H9 (cell line): ENCODE measurements around the gene ENPP7. TPM values are rescaled to one million over a fixed set of nuclear protein-coding genes. Genes with fewer than 3 reads are reported as not detected.

ENCODE experiments used
- DNase-seq: peaks from one replicate; pipeline ENCODE4 v3.0.0-alpha.2; 2017
- H2AFZ ChIP-seq: one replicate; pipeline ENCODE4 v1.6.1; 2013; ENCODE audit warnings: mild to moderate bottlenecking, low read length, control low read depth, moderate library complexity
- H2AK5ac ChIP-seq: 2 replicates; pipeline ENCODE4 v1.6.1; 2013; ENCODE audit warnings: low read length, control low read depth, mixed read lengths; ENCODE audit not compliant: insufficient read length
- H2BK120ac ChIP-seq: one replicate; pipeline ENCODE4 v1.6.1; 2013; ENCODE audit warnings: low read depth, mild to moderate bottlenecking, low read length, control low read depth, inconsistent platforms; ENCODE audit not compliant: poor library complexity, severe bottlenecking
- H2BK12ac ChIP-seq: 2 replicates; pipeline ENCODE4 v1.6.1; 2013; ENCODE audit warnings: low read length, control low read depth, mixed read lengths, low read depth; ENCODE audit not compliant: insufficient read length
- H2BK15ac ChIP-seq: 2 replicates; pipeline ENCODE4 v1.6.1; 2013; ENCODE audit warnings: low read depth, low read length, control low read depth
- H2BK20ac ChIP-seq: one replicate; pipeline ENCODE4 v1.6.1; 2013; ENCODE audit warnings: low read depth, mild to moderate bottlenecking, low read length, control low read depth, inconsistent platforms; ENCODE audit not compliant: poor library complexity, severe bottlenecking
- H2BK5ac ChIP-seq: 2 replicates; pipeline ENCODE4 v1.6.1; 2013; ENCODE audit warnings: low read length, control low read depth, mixed read lengths; ENCODE audit not compliant: insufficient read length
- H3K14ac ChIP-seq: 2 replicates; pipeline ENCODE4 v1.6.1; 2013; ENCODE audit warnings: low read length, control low read depth; ENCODE audit not compliant: insufficient read depth
- H3K18ac ChIP-seq: 2 replicates; pipeline ENCODE4 v1.6.1; 2013; ENCODE audit warnings: low read depth, mild to moderate bottlenecking, mixed read lengths, low read length, control low read depth; ENCODE audit not compliant: insufficient read length
- H3K23ac ChIP-seq: 2 replicates; pipeline ENCODE4 v1.6.1; 2013; ENCODE audit warnings: low read length, control low read depth, mixed read lengths, low read depth; ENCODE audit not compliant: insufficient read length
- H3K23me2 ChIP-seq: 2 replicates; pipeline ENCODE4 v1.6.1; 2013; ENCODE audit warnings: low read depth, mild to moderate bottlenecking, mixed read lengths, low read length, control low read depth; ENCODE audit not compliant: insufficient read length, poor library complexity, severe bottlenecking
- H3K27ac ChIP-seq: 2 replicates; pipeline ENCODE4 v1.5.1; 2013; ENCODE audit warnings: low read length, control low read depth, mixed read lengths, low read depth; ENCODE audit not compliant: insufficient read length
- H3K27me3 ChIP-seq: 2 replicates; pipeline ENCODE4 v1.6.1; 2013; ENCODE audit warnings: low read length, control low read depth, inconsistent platforms; ENCODE audit not compliant: insufficient read depth
- H3K4ac ChIP-seq: 2 replicates; pipeline ENCODE4 v1.6.1; 2013; ENCODE audit warnings: low read depth, mild to moderate bottlenecking, control low read depth, inconsistent platforms, low read length, moderate library complexity
- H3K4me1 ChIP-seq: 2 replicates; pipeline ENCODE4 v1.6.1; 2013; ENCODE audit warnings: low read length, control low read depth, inconsistent platforms; ENCODE audit not compliant: insufficient read depth
- H3K4me2 ChIP-seq: 2 replicates; pipeline ENCODE4 v1.6.1; 2013; ENCODE audit warnings: low read length, control low read depth, mixed read lengths; ENCODE audit not compliant: insufficient read length, insufficient read depth
- H3K56ac ChIP-seq: 2 replicates; pipeline ENCODE4 v1.6.1; 2013; ENCODE audit warnings: low read depth, mild to moderate bottlenecking, mixed read lengths, low read length, control low read depth; ENCODE audit not compliant: insufficient read length
- H3K79me1 ChIP-seq: 2 replicates; pipeline ENCODE4 v1.6.1; 2013; ENCODE audit warnings: low read depth, mild to moderate bottlenecking, moderate library complexity, low read length, control low read depth, inconsistent platforms; ENCODE audit not compliant: insufficient read depth, poor library complexity, severe bottlenecking
- H3K79me2 ChIP-seq: 2 replicates; pipeline ENCODE4 v1.6.1; 2013; ENCODE audit warnings: low read length, control low read depth, inconsistent platforms; ENCODE audit not compliant: insufficient read depth
- H3K9ac ChIP-seq: 2 replicates; pipeline ENCODE4 v1.6.1; 2013; ENCODE audit warnings: low read length, control low read depth, mixed read lengths; ENCODE audit not compliant: insufficient read length; ENCODE audit errors: extremely low read depth
- H3K9me3 ChIP-seq: one replicate; pipeline ENCODE4 v1.6.1; 2013; ENCODE audit warnings: low read depth, low read length, inconsistent platforms; ENCODE audit not compliant: control insufficient read depth
- H3T11ph ChIP-seq: one replicate; pipeline ENCODE4 v1.6.1; 2013; ENCODE audit warnings: mild to moderate bottlenecking, low read length, control low read depth, inconsistent platforms
- H4K20me1 ChIP-seq: one replicate; pipeline ENCODE4 v1.6.1; 2013; ENCODE audit not compliant: control insufficient read depth, insufficient read length, insufficient read depth
- H4K5ac ChIP-seq: 2 replicates; pipeline ENCODE4 v1.6.1; 2013; ENCODE audit warnings: low read depth, mild to moderate bottlenecking, mixed read lengths, low read length, control low read depth; ENCODE audit not compliant: insufficient read length
- H4K8ac ChIP-seq: replicated peaks from 2 replicates; pipeline ENCODE4 v1.6.1; 2013; ENCODE audit warnings: low read length, control low read depth, mixed read lengths, low read depth; ENCODE audit not compliant: insufficient read length
- H4K91ac ChIP-seq: 2 replicates; pipeline ENCODE4 v1.6.1; 2013; ENCODE audit warnings: low read depth, mild to moderate bottlenecking, moderate library complexity, mixed read lengths, low read length, control low read depth; ENCODE audit not compliant: insufficient read length
- H3K27ac Mint-ChIP-seq, 3 experiments: 2 replicates in 2 of 3; 3 replicates in 1 of 3; pipeline ENCODE4 v1.8.0; 2020 to 2021; ENCODE audit warnings: mixed read lengths in 3 of 3, mild to moderate bottlenecking in 1 of 3, moderate library complexity in 1 of 3
- H3K27me3 Mint-ChIP-seq: 2 replicates; pipeline ENCODE4 v1.8.0; 2021; ENCODE audit warnings: low read depth, mild to moderate bottlenecking, moderate library complexity, mixed read lengths
- H3K36me3 Mint-ChIP-seq, 3 experiments: 2 replicates in 2 of 3; 3 replicates in 1 of 3; pipeline ENCODE4 v1.8.0; 2020 to 2021; ENCODE audit warnings: low read depth in 3 of 3, mixed read lengths in 3 of 3; ENCODE audit not compliant: insufficient read depth in 1 of 3
- H3K4me1 Mint-ChIP-seq, 2 experiments: 2 replicates each; pipeline ENCODE4 v1.8.0; 2020; ENCODE audit warnings: mixed read lengths in 2 of 2
- H3K4me3 Mint-ChIP-seq, 2 experiments: 2 replicates in 1 of 2; 3 replicates in 1 of 2; pipeline ENCODE4 v1.8.0; 2020 to 2021; ENCODE audit warnings: mild to moderate bottlenecking in 2 of 2, mixed read lengths in 2 of 2, moderate library complexity in 1 of 2
- H3K9me3 Mint-ChIP-seq, 2 experiments: 2 replicates in 1 of 2; 3 replicates in 1 of 2; pipeline ENCODE4 v1.8.0; 2020; ENCODE audit warnings: mild to moderate bottlenecking in 2 of 2, mixed read lengths in 2 of 2, moderate library complexity in 1 of 2
- CTCF ChIP-seq: fragments of 200-600 bp; sonication (generic); conservative IDR thresholded peaks from 3 replicates; pipeline ENCODE4 v1.8.0; 2021; ENCODE audit warnings: antibody characterized with exemption, mild to moderate bottlenecking
- WGBS: extraction: QIAGEN DNeasy Blood & Tissue Kit; methylation state at CpG from one replicate; pipeline ENCODE4 v1.1.7; 2013; ENCODE audit warnings: missing lambda C conversion rate, low lambda C conversion rate, mixed read lengths; ENCODE audit not compliant: insufficient read length; ENCODE audit errors: extremely low coverage; 5-methylcytosine and 5-hydroxymethylcytosine counted together
- total RNA-seq: library from RNA; stranded (reverse); gene quantifications from 2 replicates; pipeline ENCODE4 v1.2.1, GENCODE V29; 2021

The ENPP7 gene
- total RNA-seq, 1 experiment from 2014 or later = not detected

- Histone ChIP-seq H3K4me2 (no peak overlapping the region), H3K4me1 (no peaks in the 10 kb centered on the region), H2BK15ac (no peak overlapping the region), H3K79me2 (no peaks in the 10 kb centered on the region), H3K23ac (no peak overlapping the region), H2AK5ac (no peak overlapping the region), H2BK5ac (no peak overlapping the region), H2AFZ (no peak overlapping the region), H3K27me3 (no peaks in the 10 kb centered on the region; the same call in 1 of the 2 replicates), H3K9ac (no peak overlapping the region), H3K9me3 (no peaks in the 10 kb centered on the region), H2BK120ac (no peak overlapping the region), H3T11ph (no peak overlapping the region), H4K91ac (no peak overlapping the region), H3K79me1 (no peaks in the 10 kb centered on the region), H3K4ac (no peak overlapping the region), H3K14ac (no peak overlapping the region), H3K23me2 (no peaks in the 10 kb centered on the region), H3K56ac (no peak overlapping the region), H2BK12ac (no peak overlapping the region), H4K5ac (no peak overlapping the region), H2BK20ac (no peak overlapping the region), H3K18ac (no peak overlapping the region), H3K27ac (no peak overlapping the region), H4K8ac (no peak overlapping the region), H4K20me1 (no peaks in the 10 kb centered on the region)
- Mint-ChIP-seq H3K36me3 (no peaks in the 10 kb centered on the region; a peak in 1 of 7 replicates), H3K27ac (no peak overlapping the region; a peak in 1 of 7 replicates), H3K4me1 (peaks cover 3 to 6% of the 10 kb centered on the region in 2 experiments; a peak in 2 of 4 replicates), H3K9me3 (no peaks in the 10 kb centered on the region; a peak in 1 of 5 replicates), H3K27me3 (peaks cover 24% of the 10 kb centered on the region), H3K4me3 (no peak overlapping the region; a peak in 1 of 5 replicates)
- no peak for TF ChIP-seq CTCF
- DNase-seq = no peak
- WGBS = no CpG with 5 or more reads among the region's 35 CpGs
Observed at GRCh38 chr17:79732804-79733691, 2.3 kb downstream of the ENPP7 start.
